HS-27A (cell line): ENCODE measurements around the gene SCUBE2.
A peak's percentile ranks its signal among the peaks of the same experiment; 100 is the strongest.

Experiments
- DNase-seq: peaks from one replicate; pipeline ENCODE4 v3.0.0-alpha.2; 2012; ENCODE audit warnings: low read depth, missing footprints

The SCUBE2 gene

GRCh38 chr11:9091044-9091922 is at the start of gene SCUBE2:
SCUBE2 (minus strand) TSS chr11:9091599; CDS start chr11:9091528, 71 bp downstream.
- no peak for DNase-seq

- DNase-seq, result no peak
These were observed 49.8 kb upstream of the SCUBE2 start for GRCh38 chr11:9141186-9141585.

- DNase-seq, result no peak
These were observed 48.4 kb upstream of the SCUBE2 start for GRCh38 chr11:9139628-9140357.

GRCh38 chr11:9138612-9139579 is 47.5 kb upstream of the SCUBE2 start:
- peak; percentile 73 for DNase-seq

GRCh38 chr11:9138133-9138453 is 46.7 kb upstream of the SCUBE2 start:
- DNase-seq, result no peak

GRCh38 chr11:9137293-9138132 is 46.1 kb upstream of the SCUBE2 start:
- peak; percentile 20 for DNase-seq

GRCh38 chr11:9136741-9137140 is 45.3 kb upstream of the SCUBE2 start:
- no peak for DNase-seq

GRCh38 chr11:9133956-9134355 is 42.6 kb upstream of the SCUBE2 start:
- DNase-seq, result no peak

- no peak for DNase-seq
These were observed 40.9 kb upstream of the SCUBE2 start for GRCh38 chr11:9132203-9132878.

- DNase-seq, result no peak
These were observed 38.9 kb upstream of the SCUBE2 start for GRCh38 chr11:9130297-9130696.

- DNase-seq, result no peak
These were observed 35.2 kb upstream of the SCUBE2 start for GRCh38 chr11:9126636-9127035.

- DNase-seq, result no peak
These were observed 33.9 kb upstream of the SCUBE2 start for GRCh38 chr11:9125185-9125886.

- DNase-seq, result no peak
These were observed 32.4 kb upstream of the SCUBE2 start for GRCh38 chr11:9123595-9124304.

- DNase-seq, result no peak
These were observed 30.0 kb upstream of the SCUBE2 start for GRCh38 chr11:9121469-9121796.

GRCh38 chr11:9120664-9121468 is 29.5 kb upstream of the SCUBE2 start:
- no peak for DNase-seq

- no peak for DNase-seq
These were observed 26.9 kb upstream of the SCUBE2 start for GRCh38 chr11:9118277-9118676.

- no peak for DNase-seq
These were observed 20.7 kb upstream of the SCUBE2 start for GRCh38 chr11:9112075-9112474.

GRCh38 chr11:9109858-9110731 is 18.7 kb upstream of the SCUBE2 start:
- DNase-seq, result no peak
